PFSK-1 (cell line): Measurements from ENCODE around the gene TMEM232.

Experiments used
- FOXP2 ChIP-seq: optimal IDR thresholded peaks from 2 replicates; pipeline ENCODE3; 2011; ENCODE audit warnings: borderline replicate concordance, control low read depth, inconsistent platforms; ENCODE audit not compliant: insufficient read depth; ENCODE audit errors: extremely low read length, extremely low read depth
- POLR2AphosphoS5 ChIP-seq: IDR thresholded peaks from 2 replicates; pipeline ENCODE4 v1.6.1; 2012; ENCODE audit warnings: low read depth, mild to moderate bottlenecking, control low read depth, low read length, moderate library complexity
- REST ChIP-seq, 2 experiments: IDR thresholded peaks; 2 replicates each; pipeline versions ENCODE4 v1.6.1 to v1.8.0; 2011 to 2012; ENCODE audit warnings: low read depth in 2 of 2, low read length in 2 of 2, control low read depth in 1 of 2, inconsistent platforms in 1 of 2, mild to moderate bottlenecking in 1 of 2, moderate library complexity in 1 of 2; ENCODE audit not compliant: insufficient read depth in 1 of 2
- SIN3A ChIP-seq: IDR thresholded peaks from 2 replicates; pipeline ENCODE4 v1.6.1; 2012; ENCODE audit warnings: mild to moderate bottlenecking, low read length, moderate library complexity, borderline replicate concordance; ENCODE audit not compliant: insufficient read depth
- TAF1 ChIP-seq: IDR thresholded peaks from 2 replicates; pipeline ENCODE4 v1.6.1; 2012; ENCODE audit warnings: low read length, control low read depth, borderline replicate concordance; ENCODE audit not compliant: insufficient read depth

Gene TMEM232

GRCh38 chr5:110439296-110439695 is 287.2 kb downstream of the TMEM232 start:
- TF ChIP-seq REST (IDR thresholded peaks at IDR 0.05; ENCODE audit: insufficient read depth in 1 of 2, low read depth in 2 of 2, low read length in 2 of 2) (no peak), TAF1 (no peak), FOXP2 (no peak), SIN3A (no peak), POLR2AphosphoS5 (no peak)

DNA sequence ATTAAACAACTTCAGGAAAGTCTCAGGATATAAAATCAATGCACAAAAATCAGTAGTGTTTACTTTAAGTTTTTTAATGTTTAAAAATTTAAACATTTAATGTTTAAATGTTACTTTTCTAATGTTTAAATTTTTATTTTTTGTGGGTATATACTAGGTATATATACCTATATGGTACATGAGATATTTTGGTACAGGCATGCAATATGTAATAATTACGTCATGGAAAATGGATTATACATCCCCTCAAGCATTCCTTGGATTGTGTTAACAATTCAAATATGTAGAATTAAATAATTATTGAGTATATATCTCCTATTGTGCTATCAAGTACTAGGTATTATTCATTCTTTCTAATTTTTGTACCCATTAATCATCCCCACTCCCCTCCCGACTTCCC is 291.3 kb downstream of the TMEM232 start:
- no peak for TF ChIP-seq FOXP2

DNA sequence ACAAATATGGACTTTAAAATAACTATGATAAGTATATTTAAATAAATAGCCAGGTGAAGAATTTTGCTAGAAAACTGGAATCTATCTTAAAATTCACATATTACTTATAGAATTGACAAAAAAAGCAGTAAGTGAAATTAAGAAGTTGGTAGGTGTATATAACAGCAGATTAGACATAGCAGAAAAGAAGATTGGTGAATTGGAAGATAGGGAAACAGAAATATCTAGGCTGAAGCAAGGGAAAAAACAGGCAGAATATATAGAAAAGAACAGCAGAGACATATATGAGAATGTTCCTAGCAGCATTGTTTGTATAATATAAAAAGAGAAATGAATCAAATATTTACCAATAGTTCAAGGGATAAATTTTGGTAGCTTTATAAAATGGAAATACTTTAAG is 294.9 kb downstream of the TMEM232 start:
- no peak for TF ChIP-seq SIN3A
- TF ChIP-seq FOXP2 = no peak
- no peak for TF ChIP-seq TAF1
- TF ChIP-seq POLR2AphosphoS5 = no peak
- TF ChIP-seq REST (IDR thresholded peaks at IDR 0.05; ENCODE audit: insufficient read depth in 1 of 2, low read depth in 2 of 2, low read length in 2 of 2) = no peak

DNA sequence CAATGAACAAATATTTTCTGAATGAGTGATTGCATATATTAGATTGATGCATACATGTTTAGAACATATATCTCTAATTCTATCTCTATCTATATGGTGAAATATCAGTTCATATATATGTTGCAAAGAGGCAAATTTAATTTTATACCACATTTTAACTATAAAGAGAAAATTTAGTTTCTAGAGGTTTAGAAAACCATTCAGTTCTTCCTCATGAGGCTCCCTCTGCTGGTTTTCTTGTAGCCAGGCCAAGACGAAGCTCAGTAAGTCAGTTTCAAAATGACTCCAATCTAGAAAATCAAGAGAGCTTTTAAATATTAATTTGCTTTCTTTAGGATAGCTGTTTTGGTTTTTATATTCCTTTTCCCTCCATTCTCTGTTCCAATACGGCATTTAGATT is 312.1 kb downstream of the TMEM232 start:
- TF ChIP-seq FOXP2 (no peak), TAF1 (no peak), SIN3A (no peak), POLR2AphosphoS5 (no peak), REST (IDR thresholded peaks at IDR 0.05; ENCODE audit: insufficient read depth in 1 of 2, low read depth in 2 of 2, low read length in 2 of 2) (no peak)

GRCh38 chr5:110413856-110414255 is 312.6 kb downstream of the TMEM232 start:
- TF ChIP-seq POLR2AphosphoS5 (no peak), REST (IDR thresholded peaks at IDR 0.05; ENCODE audit: insufficient read depth in 1 of 2, low read depth in 2 of 2, low read length in 2 of 2) (no peak), TAF1 (no peak), SIN3A (no peak), FOXP2 (no peak)

DNA sequence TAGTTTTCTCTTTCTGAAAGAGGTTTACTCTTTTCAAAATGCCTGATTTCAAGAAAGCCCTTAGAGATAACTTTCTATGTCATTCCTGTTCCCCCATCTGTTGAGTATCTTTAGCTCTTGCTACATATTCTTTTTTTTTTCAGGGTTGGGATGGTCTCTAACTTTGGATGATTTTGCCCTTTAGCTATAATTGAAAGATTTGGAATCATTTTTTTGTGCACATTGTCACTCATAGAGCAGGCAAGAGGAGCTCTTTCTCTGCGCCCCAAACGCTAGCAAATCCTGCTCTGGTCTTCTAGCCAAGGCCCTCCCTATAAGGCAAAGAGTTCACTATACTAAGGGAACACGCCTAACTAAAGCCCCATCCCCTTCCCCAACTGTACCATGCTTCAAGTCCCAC is 316.9 kb downstream of the TMEM232 start:
- no peak for TF ChIP-seq TAF1
- TF ChIP-seq POLR2AphosphoS5 = no peak
- no peak for TF ChIP-seq REST (IDR thresholded peaks at IDR 0.05; ENCODE audit: insufficient read depth in 1 of 2, low read depth in 2 of 2, low read length in 2 of 2)
- no peak for TF ChIP-seq SIN3A
- no peak for TF ChIP-seq FOXP2
